A549 (cell line): ENCODE data around the gene TESK2.

ENCODE experiments used
- CBX8 ChIP-seq: fragments of 200-600 bp; sonication (generic); IDR thresholded peaks from 2 replicates; pipeline ENCODE4 v1.6.1; 2016
- CHD4 ChIP-seq: fragments of 200-600 bp; sonication (generic); IDR thresholded peaks from 2 replicates; pipeline ENCODE4 v1.6.1; 2016; ENCODE audit warnings: antibody characterized with exemption, mild to moderate bottlenecking, borderline replicate concordance
- CTCF ChIP-seq: fragments of >200 bp; sonication (Bioruptor Twin); formaldehyde crosslinking; IDR thresholded peaks from 3 replicates; pipeline ENCODE4 v1.5.1; 2016
- HEYL ChIP-seq: fragments of 250-450 bp; sonication (Bioruptor Pico); IDR thresholded peaks from 2 replicates; pipeline ENCODE4 v1.8.0; 2021; ENCODE audit warnings: mild to moderate bottlenecking, moderate library complexity
- MAFK ChIP-seq: fragments of 450-650 bp; IDR thresholded peaks from 2 replicates; pipeline ENCODE4 v1.6.1; 2014; ENCODE audit not compliant: partially characterized antibody
- POLR2A ChIP-seq: IDR thresholded peaks from 2 replicates; pipeline ENCODE4 v1.6.1; 2012; ENCODE audit warnings: mild to moderate bottlenecking, low read length
- TF ChIP-seq, protein P1 (sequence below): IDR thresholded peaks from 2 replicates; pipeline ENCODE4 v1.6.1; 2012

DNA sequence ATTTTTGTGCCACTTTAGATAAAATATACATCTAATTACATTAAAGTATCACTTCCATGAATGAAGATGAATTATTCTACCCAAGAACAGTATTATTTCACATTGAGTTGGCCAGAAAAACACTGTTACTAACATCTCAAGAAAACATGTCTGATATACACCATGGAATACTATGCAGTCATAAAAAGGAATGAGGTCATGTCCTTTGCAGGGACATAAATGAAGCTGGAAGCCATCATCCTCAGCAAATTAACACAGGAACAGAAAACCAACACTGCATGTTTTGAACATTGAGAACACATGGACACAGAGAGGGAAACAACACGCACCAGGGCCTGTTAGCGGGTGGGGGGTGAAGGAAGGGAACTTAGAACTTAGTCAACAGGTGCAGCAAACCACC is 69.0 kb downstream of the TESK2 start:
- TF ChIP-seq CTCF (no peak), HEYL (no peak), CHD4 (no peak), MAFK (no peak), CBX8 (no peak), POLR2A (no peak)
- TF ChIP-seq, protein P1, sequence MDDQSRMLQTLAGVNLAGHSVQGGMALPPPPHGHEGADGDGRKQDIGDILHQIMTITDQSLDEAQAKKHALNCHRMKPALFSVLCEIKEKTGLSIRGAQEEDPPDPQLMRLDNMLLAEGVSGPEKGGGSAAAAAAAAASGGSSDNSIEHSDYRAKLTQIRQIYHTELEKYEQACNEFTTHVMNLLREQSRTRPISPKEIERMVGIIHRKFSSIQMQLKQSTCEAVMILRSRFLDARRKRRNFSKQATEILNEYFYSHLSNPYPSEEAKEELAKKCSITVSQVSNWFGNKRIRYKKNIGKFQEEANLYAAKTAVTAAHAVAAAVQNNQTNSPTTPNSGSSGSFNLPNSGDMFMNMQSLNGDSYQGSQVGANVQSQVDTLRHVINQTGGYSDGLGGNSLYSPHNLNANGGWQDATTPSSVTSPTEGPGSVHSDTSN: no peak
